SK-N-MC (cell line): ENCODE measurements around the gene IGFBP1.

Experiments
- EZH2 ChIP-seq: fragments of 200-600 bp; sonication (generic); IDR thresholded peaks from one replicate; pipeline ENCODE4 v1.6.1; 2017; ENCODE audit warnings: antibody characterized with exemption
- POLR2AphosphoS5 ChIP-seq: IDR thresholded peaks from 2 replicates; pipeline ENCODE4 v1.6.1; 2012; ENCODE audit warnings: mild to moderate bottlenecking, low read depth, low read length, borderline replicate concordance

GRCh38 chr7:45878457-45879144, 9.7 kb upstream of the IGFBP1 start:
- no peak for TF ChIP-seq EZH2
- TF ChIP-seq POLR2AphosphoS5, result no peak
